ENCODE data around the gene SLC2A4RG.
"Not testable (repeated sequence)": the region's sequence is repeated elsewhere in the genome, so short reads cannot be mapped to it uniquely, and the experiment has no call there.

Gene SLC2A4RG

GRCh38 chr20:63755933-63756647 lies 16.5 kb downstream of the SLC2A4RG start:
- DNase-seq, result no peak

- no peak for DNase-seq
These were observed 17.0 kb downstream of the SLC2A4RG start for GRCh38 chr20:63756648-63756991.

GRCh38 chr20:63758152-63758551 lies 18.6 kb downstream of the SLC2A4RG start:
- no peak for DNase-seq

- no peak for DNase-seq
These were observed 19.9 kb downstream of the SLC2A4RG start for GRCh38 chr20:63759377-63759901.

- no peak for DNase-seq
These were observed 25.7 kb downstream of the SLC2A4RG start for GRCh38 chr20:63765082-63765873.

GRCh38 chr20:63765902-63766301 lies 26.3 kb downstream of the SLC2A4RG start:
- no peak for DNase-seq

GRCh38 chr20:63766695-63767426 lies 27.3 kb downstream of the SLC2A4RG start:
- DNase-seq, result no peak

- DNase-seq, result peak; percentile 28
These were observed 27.9 kb downstream of the SLC2A4RG start for GRCh38 chr20:63767456-63767855.

- no peak for DNase-seq
These were observed 28.3 kb downstream of the SLC2A4RG start for GRCh38 chr20:63767886-63768285.

- DNase-seq, result no peak
These were observed 29.3 kb downstream of the SLC2A4RG start for GRCh38 chr20:63768591-63769515.

- DNase-seq, result no peak
These were observed 30.4 kb downstream of the SLC2A4RG start for GRCh38 chr20:63769891-63770474.

GRCh38 chr20:63771046-63771707 lies 31.6 kb downstream of the SLC2A4RG start:
- no peak for DNase-seq

GRCh38 chr20:63772781-63773518 lies 33.4 kb downstream of the SLC2A4RG start:
- no peak for DNase-seq

- DNase-seq, result no peak
These were observed 34.1 kb downstream of the SLC2A4RG start for GRCh38 chr20:63773571-63774241.

- no peak for DNase-seq
These were observed 34.7 kb downstream of the SLC2A4RG start for GRCh38 chr20:63774306-63774705.

- peak; percentile 79 for DNase-seq
These were observed 35.8 kb downstream of the SLC2A4RG start for GRCh38 chr20:63775096-63775978.

GRCh38 chr20:63776875-63777274 lies 37.3 kb downstream of the SLC2A4RG start:
- not testable (repeated sequence) for DNase-seq

GRCh38 chr20:63777614-63778013 lies 38.0 kb downstream of the SLC2A4RG start:
- DNase-seq, result no peak
